Measurements from ENCODE around the gene RNF44.

DNA sequence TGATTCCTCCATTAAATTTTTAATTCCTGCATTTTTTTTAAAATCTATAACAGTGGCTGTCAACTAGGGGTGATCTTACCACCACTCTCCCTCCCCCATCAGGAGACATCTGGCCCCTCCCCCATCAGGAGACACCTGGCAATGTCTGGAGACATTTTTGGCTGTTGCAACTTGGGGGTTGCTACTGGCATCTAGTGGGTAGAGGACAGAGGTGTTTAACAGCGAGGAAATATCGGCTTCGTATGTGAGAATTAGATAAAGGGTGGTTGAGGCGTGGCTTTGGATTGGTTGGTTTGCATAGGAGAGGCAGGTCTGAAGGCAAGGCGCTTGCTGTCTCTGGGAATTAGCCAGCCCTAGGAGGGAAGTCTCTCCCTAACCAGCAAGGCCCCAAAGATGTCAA lies 22.5 kb upstream of the RNF44 start:
- TF ChIP-seq, protein P1, sequence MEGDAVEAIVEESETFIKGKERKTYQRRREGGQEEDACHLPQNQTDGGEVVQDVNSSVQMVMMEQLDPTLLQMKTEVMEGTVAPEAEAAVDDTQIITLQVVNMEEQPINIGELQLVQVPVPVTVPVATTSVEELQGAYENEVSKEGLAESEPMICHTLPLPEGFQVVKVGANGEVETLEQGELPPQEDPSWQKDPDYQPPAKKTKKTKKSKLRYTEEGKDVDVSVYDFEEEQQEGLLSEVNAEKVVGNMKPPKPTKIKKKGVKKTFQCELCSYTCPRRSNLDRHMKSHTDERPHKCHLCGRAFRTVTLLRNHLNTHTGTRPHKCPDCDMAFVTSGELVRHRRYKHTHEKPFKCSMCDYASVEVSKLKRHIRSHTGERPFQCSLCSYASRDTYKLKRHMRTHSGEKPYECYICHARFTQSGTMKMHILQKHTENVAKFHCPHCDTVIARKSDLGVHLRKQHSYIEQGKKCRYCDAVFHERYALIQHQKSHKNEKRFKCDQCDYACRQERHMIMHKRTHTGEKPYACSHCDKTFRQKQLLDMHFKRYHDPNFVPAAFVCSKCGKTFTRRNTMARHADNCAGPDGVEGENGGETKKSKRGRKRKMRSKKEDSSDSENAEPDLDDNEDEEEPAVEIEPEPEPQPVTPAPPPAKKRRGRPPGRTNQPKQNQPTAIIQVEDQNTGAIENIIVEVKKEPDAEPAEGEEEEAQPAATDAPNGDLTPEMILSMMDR (IDR thresholded peaks at IDR 0.05), result no peak
- TF ChIP-seq POLR2A (IDR thresholded peaks at IDR 0.05), result no peak
